Measurements from ENCODE around the gene DYNLT5.
"Not testable (repeated sequence)": the region's sequence is repeated elsewhere in the genome, so short reads cannot be mapped to it uniquely, and the experiment has no call there.

The DYNLT5 gene

GRCh38 chr1:66751160-66751559 lies 1.1 kb upstream of the DYNLT5 start:
- DNase-seq = no peak

GRCh38 chr1:66752671-66753371 lies 562 bp downstream of the DYNLT5 start:
- DNase-seq = no peak

- DNase-seq = no peak
These were observed 5.5 kb downstream of the DYNLT5 start for GRCh38 chr1:66757722-66758240.

GRCh38 chr1:66758241-66758755 lies 6.0 kb downstream of the DYNLT5 start:
- DNase-seq = no peak

GRCh38 chr1:66760506-66760905 lies 8.2 kb downstream of the DYNLT5 start:
- no peak for DNase-seq

GRCh38 chr1:66761221-66761620 lies 9.0 kb downstream of the DYNLT5 start:
- peak; percentile 53 for DNase-seq

GRCh38 chr1:66764994-66765578 lies 12.8 kb downstream of the DYNLT5 start:
- DNase-seq = peak; percentile 45

GRCh38 chr1:66767626-66768025 lies 15.4 kb downstream of the DYNLT5 start:
- DNase-seq = no peak

- no peak for DNase-seq
These were observed 16.7 kb downstream of the DYNLT5 start for GRCh38 chr1:66768965-66769364.

- DNase-seq = no peak
These were observed 17.4 kb downstream of the DYNLT5 start for GRCh38 chr1:66769512-66770229.

- no peak for DNase-seq
These were observed 18.0 kb downstream of the DYNLT5 start for GRCh38 chr1:66770240-66770639.

GRCh38 chr1:66770694-66771093 lies 18.4 kb downstream of the DYNLT5 start:
- no peak for DNase-seq

- no peak for DNase-seq
These were observed 21.0 kb downstream of the DYNLT5 start for GRCh38 chr1:66773227-66773626.

- no peak for DNase-seq
These were observed 22.2 kb downstream of the DYNLT5 start for GRCh38 chr1:66774438-66774837.

GRCh38 chr1:66775646-66776045 lies 23.4 kb downstream of the DYNLT5 start:
- no peak for DNase-seq

GRCh38 chr1:66777831-66778230 lies 25.6 kb downstream of the DYNLT5 start:
- no peak for DNase-seq

- no peak for DNase-seq
These were observed 26.0 kb downstream of the DYNLT5 start for GRCh38 chr1:66778266-66778665.

- no peak for DNase-seq
These were observed 26.7 kb downstream of the DYNLT5 start for GRCh38 chr1:66778969-66779368.

GRCh38 chr1:66779475-66780078 lies 27.3 kb downstream of the DYNLT5 start:
- no peak for DNase-seq

GRCh38 chr1:66785800-66786199 lies 33.5 kb downstream of the DYNLT5 start:
- DNase-seq = not testable (repeated sequence)

- no peak for DNase-seq
These were observed 35.4 kb downstream of the DYNLT5 start for GRCh38 chr1:66787641-66788040.

GRCh38 chr1:66788231-66788939 lies 36.1 kb downstream of the DYNLT5 start:
- no peak for DNase-seq
